GM18526 (cell line): ENCODE results near the gene SSX7.
"Not testable (repeated sequence)": the region's sequence is repeated elsewhere in the genome, so short reads cannot be mapped to it uniquely, and the experiment has no call there.

ENCODE experiments used
- POLR2A ChIP-seq: IDR thresholded peaks from 3 replicates; pipeline ENCODE4 v1.6.1; 2011; ENCODE audit not compliant: insufficient read length; ENCODE audit errors: extremely low read depth

SSX7 gene, protein sequence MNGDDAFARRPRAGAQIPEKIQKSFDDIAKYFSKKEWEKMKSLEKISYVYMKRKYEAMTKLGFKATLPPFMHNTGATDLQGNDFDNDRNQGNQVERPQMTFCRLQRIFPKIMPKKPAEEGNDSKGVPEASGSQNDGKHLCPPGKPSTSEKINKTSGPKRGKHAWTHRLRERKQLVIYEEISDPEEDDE

GRCh38 chrX:52654800-52655199, at the start of gene SSX7:
Gene SSX7, minus strand, starts transcription at chrX:52654900. Its CDS starts 1,428 bp downstream, at chrX:52653472.
- not testable (repeated sequence) for TF ChIP-seq POLR2A

DNA sequence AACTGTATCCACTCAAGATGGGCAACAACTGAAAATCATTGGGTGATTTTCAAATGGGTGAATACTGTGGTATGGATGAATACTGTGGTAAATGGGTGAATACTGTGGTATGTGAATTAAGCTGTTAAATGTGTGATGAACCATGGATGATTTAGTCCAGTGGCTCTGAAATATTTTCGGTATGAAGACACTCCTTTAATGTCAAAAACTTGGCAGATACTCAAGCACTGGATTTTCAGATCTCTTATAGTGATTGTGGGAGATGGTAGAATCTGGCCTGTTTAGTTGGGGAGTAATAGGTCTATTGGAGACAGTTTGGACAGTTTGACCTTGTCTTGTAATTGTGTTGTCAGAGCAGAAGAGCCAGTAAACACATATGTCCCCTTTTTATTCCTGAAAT, 45.7 kb downstream of the SSX7 start:
- no peak for TF ChIP-seq POLR2A

DNA sequence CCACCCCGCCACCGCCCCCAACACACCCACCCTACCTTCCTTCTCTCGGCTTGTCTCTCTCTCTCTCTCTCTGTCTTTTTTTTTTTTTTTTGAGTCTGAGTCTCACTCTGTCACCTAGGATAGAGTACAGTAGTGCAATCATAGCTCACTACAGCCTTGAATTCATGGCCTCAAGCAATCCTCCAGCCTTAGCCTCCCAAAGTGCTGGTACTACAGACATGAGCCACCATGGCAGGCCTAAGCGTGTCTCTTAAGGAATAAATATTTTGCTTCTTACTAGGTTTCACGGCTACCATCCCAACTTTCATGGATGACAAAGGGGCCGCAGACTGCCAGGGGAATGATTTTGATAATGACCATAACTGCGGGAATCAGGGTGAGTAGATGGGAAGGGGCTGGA, 55.8 kb downstream of the SSX7 start:
- no peak for TF ChIP-seq POLR2A

DNA sequence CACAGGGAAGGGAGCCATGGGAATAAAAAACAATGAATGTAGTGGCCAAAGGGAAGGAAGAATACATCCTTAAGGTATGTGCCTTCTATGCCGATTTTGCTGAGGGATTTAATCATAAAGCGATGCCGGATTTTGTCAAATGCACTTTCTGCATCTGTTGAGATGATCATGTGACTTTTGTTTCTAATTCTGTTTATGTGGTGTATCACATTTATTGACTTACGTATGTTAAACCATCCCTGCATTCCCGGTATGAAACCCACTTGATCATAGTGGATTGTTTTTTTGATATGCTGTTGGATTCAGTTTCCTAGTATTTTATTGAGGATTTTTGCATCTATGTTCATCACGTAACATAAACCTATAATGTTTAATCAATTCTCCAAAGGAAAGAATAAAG, 60.0 kb downstream of the SSX7 start:
- TF ChIP-seq POLR2A, result no peak
